Measurements from ENCODE around the gene BCKDHA.

Gene BCKDHA

GRCh38 chr19:41359741-41360140 is 37.9 kb upstream of the BCKDHA start:
- no peak for TF ChIP-seq CTCF (IDR thresholded peaks at IDR 0.05; ENCODE audit: low read depth, low read length)
- no peak for DNase-seq (ENCODE audit: low read depth in 2 of 2)
- H3K4me3 ChIP-seq (replicated peaks in 1 of 2; ENCODE audit: low read depth in 2 of 2, low read length in 2 of 2): no peak overlapping the region

- no peak overlapping the region for H3K4me3 ChIP-seq (replicated peaks in 1 of 2; ENCODE audit: low read depth in 2 of 2, low read length in 2 of 2)
- no peak for TF ChIP-seq CTCF (IDR thresholded peaks at IDR 0.05; ENCODE audit: low read depth, low read length)
- no peak for DNase-seq (ENCODE audit: low read depth in 2 of 2)
These were observed 35.3 kb upstream of the BCKDHA start for GRCh38 chr19:41362143-41362847.

- DNase-seq (ENCODE audit: low read depth in 2 of 2): no peak
- peak overlapping the region; percentile 75 to 91 for H3K4me3 ChIP-seq (replicated peaks in 1 of 2; ENCODE audit: low read depth in 2 of 2, low read length in 2 of 2)
- TF ChIP-seq CTCF (IDR thresholded peaks at IDR 0.05; ENCODE audit: low read depth, low read length): no peak
These were observed 34.3 kb upstream of the BCKDHA start for GRCh38 chr19:41363371-41363752.

GRCh38 chr19:41363753-41364523 is 33.7 kb upstream of the BCKDHA start, which contains the start of gene B9D2:
Gene B9D2, minus strand, starts transcription at chr19:41364149. Its CDS starts 630 bp downstream, at chr19:41363519.
- peak; percentile 99 for DNase-seq (ENCODE audit: low read depth in 2 of 2)
- peak within 1 kb of the TSS; percentile 75 to 91 for H3K4me3 ChIP-seq (replicated peaks in 1 of 2; ENCODE audit: low read depth in 2 of 2, low read length in 2 of 2)
- TF ChIP-seq CTCF (IDR thresholded peaks at IDR 0.05; ENCODE audit: low read depth, low read length): no peak

- DNase-seq (ENCODE audit: low read depth in 2 of 2): no peak
- peak overlapping the region; percentile 75 to 91 for H3K4me3 ChIP-seq (replicated peaks in 1 of 2; ENCODE audit: low read depth in 2 of 2, low read length in 2 of 2)
- no peak for TF ChIP-seq CTCF (IDR thresholded peaks at IDR 0.05; ENCODE audit: low read depth, low read length)
These were observed 32.9 kb upstream of the BCKDHA start for GRCh38 chr19:41364524-41365391.

- H3K4me3 ChIP-seq (replicated peaks in 1 of 2; ENCODE audit: low read depth in 2 of 2, low read length in 2 of 2): no peak overlapping the region
- TF ChIP-seq CTCF (IDR thresholded peaks at IDR 0.05; ENCODE audit: low read depth, low read length): peak; percentile 14
- no peak for DNase-seq (ENCODE audit: low read depth in 2 of 2)
These were observed 31.5 kb upstream of the BCKDHA start for GRCh38 chr19:41366089-41366488.
